GM23248 (cell line): ENCODE results near the gene TP53I3.

Experiments
- EZH2 ChIP-seq: fragments of 200-600 bp; sonication (generic); IDR thresholded peaks from 2 replicates; pipeline ENCODE4 v1.6.1; 2018; ENCODE audit warnings: antibody characterized with exemption, mild to moderate bottlenecking; ENCODE audit not compliant: insufficient read depth, poor library complexity, severe bottlenecking
- EZH2phosphoT487 ChIP-seq: fragments of 200-600 bp; sonication (generic); IDR thresholded peaks from 2 replicates; pipeline ENCODE4 v1.6.1; 2018; ENCODE audit warnings: antibody characterized with exemption, moderate library complexity, mild to moderate bottlenecking, low read depth; ENCODE audit not compliant: insufficient read depth

- TF ChIP-seq EZH2 (no peak), EZH2phosphoT487 (no peak)
Measured at GRCh38 chr2:24052951-24053350, 31.7 kb downstream of the TP53I3 start.
